B cell (primary cell): ENCODE results near the gene RPRM. TPM values are rescaled to one million over a fixed set of nuclear protein-coding genes. Genes with fewer than 3 reads are reported as not detected.

ENCODE experiments used
- ATAC-seq: fragments of 200-7000 bp; cut with Tn5 transposase; one replicate; pipeline ENCODE4 v1.10.0; 2021; ENCODE audit warnings: low read depth, mild to moderate bottlenecking, moderate number of reproducible peaks, moderate library complexity
- CTCF ChIA-PET: fragments of 350-600 bp; sonication (Branson Sonifier 250); formaldehyde crosslinking; loops from one replicate; lab custom pipeline; 2021; ENCODE audit warnings: antibody characterized with exemption, inconsistent platforms; lab: Charles Lee
- POLR2A ChIA-PET: fragments of 350-600 bp; sonication (Branson Sonifier 250); formaldehyde crosslinking; loops from one replicate; lab custom pipeline; 2021; ENCODE audit warnings: antibody characterized with exemption; lab: Charles Lee
- DNase-seq: peaks from one replicate; pipeline ENCODE4 v3.0.0; 2013
- H2AFZ ChIP-seq: 2 replicates; pipeline ENCODE4 v1.6.1; 2012; ENCODE audit warnings: mild to moderate bottlenecking, low read depth, low read length; ENCODE audit not compliant: insufficient read depth, poor library complexity, severe bottlenecking
- H3K27ac ChIP-seq, 2 donors: 1 replicate in 1 of 2; 2 replicates in 1 of 2; pipeline ENCODE4 v1.5.1; 2012 to 2013; ENCODE audit warnings: low read length in 2 of 2, mild to moderate bottlenecking in 2 of 2, moderate library complexity in 1 of 2
- H3K27me3 ChIP-seq, 4 experiments: fragments of 200-600 bp in 1 of 4; sonication (generic) in 1 of 4; replicated peaks in 1 of 4; 1 replicate in 2 of 4; 2 replicates in 2 of 4; pipeline versions ENCODE4 v1.6.1 to v1.7.0; 2013 to 2016; ENCODE audit warnings: low read length in 3 of 4, mild to moderate bottlenecking in 2 of 4, mixed read lengths in 1 of 4, moderate library complexity in 1 of 4; ENCODE audit not compliant: insufficient read depth in 4 of 4, control insufficient read depth in 3 of 4; ENCODE audit errors: control extremely low read depth in 1 of 4
- H3K36me3 ChIP-seq, 2 experiments: replicated peaks in 1 of 2; 1 replicate in 1 of 2; 2 replicates in 1 of 2; pipeline versions ENCODE4 v1.6.1 to v1.7.1; 2013; ENCODE audit warnings: low read length in 1 of 2; ENCODE audit not compliant: insufficient read depth in 2 of 2, control insufficient read depth in 1 of 2; ENCODE audit errors: control extremely low read depth in 1 of 2, extremely low read depth in 1 of 2
- H3K4me1 ChIP-seq, 2 donors: fragments of 200-600 bp in 1 of 2; sonication (generic) in 1 of 2; 1 replicate in 1 of 2; 2 replicates in 1 of 2; pipeline versions ENCODE4 v1.5.1 to v1.6.1; 2013 to 2017; ENCODE audit warnings: low read length in 2 of 2; ENCODE audit not compliant: control insufficient read depth in 2 of 2, insufficient read depth in 2 of 2
- H3K4me2 ChIP-seq: replicated peaks from 2 replicates; pipeline ENCODE3; 2012; ENCODE audit warnings: mild to moderate bottlenecking, low read depth, low read length; ENCODE audit not compliant: poor library complexity, severe bottlenecking
- H3K4me3 ChIP-seq, 5 experiments: fragments of 200-600 bp in 1 of 5; sonication (generic) in 1 of 5; 1 replicate in 3 of 5; 2 replicates in 2 of 5; pipeline versions ENCODE4 v1.5.1 to v1.7.0; 2011 to 2016; ENCODE audit warnings: low read length in 4 of 5, mild to moderate bottlenecking in 4 of 5, low read depth in 2 of 5, control low read depth in 1 of 5, moderate library complexity in 1 of 5; ENCODE audit not compliant: insufficient read depth in 1 of 5; ENCODE audit errors: control extremely low read depth in 1 of 5, extremely low read depth in 1 of 5
- H3K79me2 ChIP-seq: fragments of 200-600 bp; sonication (generic); one replicate; pipeline ENCODE4 v1.6.0; 2016; ENCODE audit warnings: low read length; ENCODE audit not compliant: control insufficient read depth, insufficient read depth
- H3K9ac ChIP-seq: fragments of 200-600 bp; sonication (generic); 2 replicates; pipeline ENCODE4 v1.6.1; 2017; ENCODE audit warnings: mild to moderate bottlenecking, low read length, moderate library complexity
- H3K9me3 ChIP-seq, 3 donors: one replicate each; pipeline versions ENCODE4 v1.6.1 to v1.7.1; 2013; ENCODE audit warnings: low read length in 2 of 3; ENCODE audit not compliant: control insufficient read depth in 2 of 3, insufficient read depth in 1 of 3; ENCODE audit errors: control extremely low read depth in 1 of 3
- H4K20me1 ChIP-seq: 2 replicates; pipeline ENCODE4 v1.6.0; 2012; ENCODE audit warnings: mild to moderate bottlenecking, low read length; ENCODE audit not compliant: insufficient read depth, control insufficient read depth, poor library complexity, severe bottlenecking
- H3K27ac Mint-ChIP-seq: one replicate; pipeline ENCODE4 v1.8.0; 2021; ENCODE audit warnings: mixed read lengths
- H3K27me3 Mint-ChIP-seq: one replicate; pipeline ENCODE4 v1.8.0; 2021; ENCODE audit warnings: mixed read lengths
- H3K4me1 Mint-ChIP-seq: one replicate; pipeline ENCODE4 v1.8.0; 2021; ENCODE audit warnings: mixed read lengths
- H3K4me3 Mint-ChIP-seq: one replicate; pipeline ENCODE4 v1.8.0; 2021; ENCODE audit warnings: mixed read lengths
- H3K9me3 Mint-ChIP-seq: one replicate; pipeline ENCODE4 v1.8.0; 2022; ENCODE audit warnings: mixed read lengths; ENCODE audit not compliant: insufficient read depth
- CTCF ChIP-seq: fragments of 200-600 bp; IDR thresholded peaks from one replicate; pipeline ENCODE4 v1.8.0; 2022; ENCODE audit warnings: antibody characterized with exemption, mild to moderate bottlenecking
- EZH2 ChIP-seq: IDR thresholded peaks from 2 replicates; pipeline ENCODE4 v1.6.1; 2012; ENCODE audit warnings: borderline replicate concordance, low read depth, mild to moderate bottlenecking, moderate library complexity, low read length; ENCODE audit not compliant: insufficient read depth, poor library complexity, severe bottlenecking
- WGBS: methylation state at CpG from one replicate; pipeline ENCODE4 v1.1.5; 2013; ENCODE audit warnings: missing lambda C conversion rate; ENCODE audit not compliant: insufficient coverage; 5-methylcytosine and 5-hydroxymethylcytosine counted together
- intact Hi-C: fragments of 100-400 bp; cut with micrococcal nuclease; formaldehyde crosslinking; loops from one replicate; pipeline ENCODE4 v1.10.0; 2022
- polyA plus RNA-seq: library from polyadenylated mRNA; depleted of rRNA; stranded (reverse); fragments of >200 nt; gene quantifications from 2 replicates; pipeline ENCODE4 v1.2.3, GENCODE V29; 2012
- total RNA-seq, 2 donors: library from RNA; stranded (reverse); fragments of 120-200 nt in 1 of 2; gene quantifications; 1 replicate in 1 of 2; 2 replicates in 1 of 2; pipeline versions ENCODE4 v1.2.3 to v1.2.4, GENCODE V29; 2013 to 2022

Gene RPRM
- total and polyA plus RNA-seq, 2 donors (not counting 1 experiment from before 2014, with no cell fraction given): not detected

GRCh38 chr2:153495725-153496124 lies 17.2 kb upstream of the RPRM start:
- Histone ChIP-seq H3K36me3 (no peaks in the 10 kb centered on the region), H3K4me2 (no peak overlapping the region), H4K20me1 (no peaks in the 10 kb centered on the region), H3K4me3 (no peak overlapping the region), H3K27ac (no peak overlapping the region), H3K79me2 (no peaks in the 10 kb centered on the region), H3K4me1 (no peaks in the 10 kb centered on the region), H3K27me3 (no peaks in the 10 kb centered on the region), H3K9me3 (peaks cover 0 to 4% (median 0%) of the 10 kb centered on the region in 3 donors), H2AFZ (no peak overlapping the region), H3K9ac (no peak overlapping the region)
- Mint-ChIP-seq H3K4me1 (no peaks in the 10 kb centered on the region), H3K9me3 (no peaks in the 10 kb centered on the region), H3K4me3 (no peak overlapping the region), H3K27ac (no peak overlapping the region), H3K27me3 (no peaks in the 10 kb centered on the region)
- ATAC-seq: no peak
- CTCF ChIA-PET: no interaction called here
- intact Hi-C loops: no loop called here
- no peak for DNase-seq
- POLR2A ChIA-PET: no interaction called here
- TF ChIP-seq CTCF (no peak), EZH2 (no peak)
- WGBS: 0% methylated on average over 1 of the region's 1 CpG

GRCh38 chr2:153488072-153488471 lies 9.5 kb upstream of the RPRM start:
- TF ChIP-seq CTCF (no peak), EZH2 (no peak)
- no peak overlapping the region for H3K27ac ChIP-seq
- no peaks in the 10 kb centered on the region for H3K4me1 ChIP-seq
- no peaks in the 10 kb centered on the region for H3K79me2 ChIP-seq
- 78% methylated on average over 1 of the region's 3 CpGs for WGBS
- H3K27ac Mint-ChIP-seq: no peak overlapping the region
- ATAC-seq (no peak), DNase-seq (no peak)
- no peak overlapping the region for H3K4me3 ChIP-seq
- H3K4me1 Mint-ChIP-seq: no peaks in the 10 kb centered on the region
- H3K9ac ChIP-seq: no peak overlapping the region
- no peaks in the 10 kb centered on the region for H3K9me3 ChIP-seq
- POLR2A ChIA-PET: no interaction called here
- no peaks in the 10 kb centered on the region for H3K9me3 Mint-ChIP-seq
- no peak overlapping the region for H2AFZ ChIP-seq
- H3K27me3 ChIP-seq: peaks cover 0 to 4% (median 0%) of the 10 kb centered on the region in 4 experiments
- intact Hi-C loops: no loop called here
- H3K36me3 ChIP-seq: no peaks in the 10 kb centered on the region
- no peak overlapping the region for H3K4me3 Mint-ChIP-seq
- CTCF ChIA-PET: no interaction called here
- H3K4me2 ChIP-seq: no peak overlapping the region
- H3K27me3 Mint-ChIP-seq: peaks cover 5% of the 10 kb centered on the region
- H4K20me1 ChIP-seq: no peaks in the 10 kb centered on the region
